A549 (cell line): ENCODE data around the gene GFER. TPM values are rescaled to one million over a fixed set of nuclear protein-coding genes. Genes with fewer than 3 reads are reported as not detected.
A peak's percentile ranks its signal among the peaks of the same experiment; 100 is the strongest.

Source experiments
- ATAC-seq, 2 experiments: fragments of 200-7000 bp in 1 of 2; fragments of >200 bp in 1 of 2; cut with Nextera tagmentation in 1 of 2; cut with Tn5 transposase in 1 of 2; 3 replicates each; pipeline versions ENCODE4 v1.8.0 to v1.9.1; 2018 to 2020; ENCODE audit warnings: mild to moderate bottlenecking in 1 of 2, moderate library complexity in 1 of 2
- CTCF ChIA-PET: fragments of 300-600 bp; sonication (Branson Sonifier 250); formaldehyde crosslinking; extraction: SDS; loops from one replicate; lab custom pipeline; 2021; ENCODE audit warnings: antibody characterized with exemption, inconsistent platforms; lab: Yijun Ruan, JAX
- POLR2A ChIA-PET: fragments of 350-600 bp; formaldehyde crosslinking; extraction: SDS; loops from one replicate; lab custom pipeline; 2021; ENCODE audit warnings: antibody characterized with exemption, inconsistent platforms; lab: Yijun Ruan, JAX
- DNase-seq, 2 experiments: peaks; one replicate each; pipeline versions ENCODE4 v3.0.0 to v3.0.0-alpha.2; 2011 to 2016; ENCODE audit warnings: low read depth in 1 of 2, low spot score in 1 of 2
- FAIRE-seq: peaks from 2 replicates; lab custom pipeline; 2011; peaks lifted over from hg19 to GRCh38; lab: Jason Lieb, UNC
- H3K27ac ChIP-seq, 2 experiments: fragments of >200 bp; sonication (Bioruptor Twin); formaldehyde crosslinking; 3 replicates each; pipeline ENCODE4 v1.5.1; 2016 to 2017
- H3K4me1 ChIP-seq: fragments of >200 bp; sonication (Bioruptor Twin); formaldehyde crosslinking; 3 replicates; pipeline ENCODE4 v1.6.1; 2016
- H3K4me2 ChIP-seq: fragments of >200 bp; sonication (Bioruptor Twin); formaldehyde crosslinking; 3 replicates; pipeline ENCODE4 v1.6.1; 2016
- H3K4me3 ChIP-seq: fragments of >200 bp; sonication (Bioruptor Twin); formaldehyde crosslinking; 3 replicates; pipeline ENCODE4 v1.5.1; 2016
- H3K9me3 ChIP-seq: fragments of >200 bp; sonication (Bioruptor Twin); formaldehyde crosslinking; 3 replicates; pipeline ENCODE4 v1.6.1; 2016
- BHLHE40 ChIP-seq: IDR thresholded peaks from 2 replicates; pipeline ENCODE4 v1.6.1; 2012; ENCODE audit warnings: low read depth, low read length, inconsistent platforms
- CBX8 ChIP-seq: fragments of 200-600 bp; sonication (generic); IDR thresholded peaks from 2 replicates; pipeline ENCODE4 v1.6.1; 2016
- CEBPB ChIP-seq, 2 experiments: fragments of >200 bp in 1 of 2; sonication (Bioruptor Twin) in 1 of 2; formaldehyde crosslinking in 1 of 2; IDR thresholded peaks; 2 replicates each; pipeline ENCODE4 v1.6.1; 2012 to 2016
- HEYL ChIP-seq: fragments of 250-450 bp; sonication (Bioruptor Pico); IDR thresholded peaks from 2 replicates; pipeline ENCODE4 v1.8.0; 2021; ENCODE audit warnings: mild to moderate bottlenecking, moderate library complexity
- MAFK ChIP-seq: fragments of 450-650 bp; IDR thresholded peaks from 2 replicates; pipeline ENCODE4 v1.6.1; 2014; ENCODE audit not compliant: partially characterized antibody
- POLR2AphosphoS2 ChIP-seq: conservative IDR thresholded peaks from 2 replicates; pipeline ENCODE4 v1.6.1; 2012; ENCODE audit warnings: low read length, improper control_type of control experiment, inconsistent platforms
- RAD21 ChIP-seq, 2 experiments: fragments of >200 bp in 1 of 2; sonication (Bioruptor Twin) in 1 of 2; formaldehyde crosslinking in 1 of 2; IDR thresholded peaks in 1 of 2; conservative IDR thresholded peaks in 1 of 2; 2 replicates in 1 of 2; 3 replicates in 1 of 2; pipeline ENCODE4 v1.6.1; 2012 to 2018; ENCODE audit warnings: inconsistent platforms in 1 of 2
- RFX5 ChIP-seq: fragments of 450-650 bp; IDR thresholded peaks from 2 replicates; pipeline ENCODE4 v1.7.1; 2014; ENCODE audit warnings: antibody characterized with exemption, mild to moderate bottlenecking, moderate library complexity
- RNF2 ChIP-seq: fragments of 200-600 bp; sonication (generic); IDR thresholded peaks from 2 replicates; pipeline ENCODE4 v1.6.1; 2016; ENCODE audit warnings: low read depth, mild to moderate bottlenecking, antibody characterized with exemption, moderate library complexity, borderline replicate concordance
- TFCP2L1 ChIP-seq: fragments of 250-450 bp; sonication (Bioruptor Pico); IDR thresholded peaks from 2 replicates; pipeline ENCODE4 v1.5.0; 2021; ENCODE audit warnings: mild to moderate bottlenecking
- TP53 ChIP-seq: fragments of 250-450 bp; sonication (Bioruptor Pico); IDR thresholded peaks from 2 replicates; pipeline ENCODE4 v1.5.0; 2021; ENCODE audit warnings: mild to moderate bottlenecking, moderate library complexity
- ZC3H11A ChIP-seq: fragments of 450-650 bp; IDR thresholded peaks from 2 replicates; pipeline ENCODE4 v1.6.1; 2014; ENCODE audit warnings: antibody characterized with exemption, mild to moderate bottlenecking
- ZNF302 ChIP-seq: fragments of 250-450 bp; sonication (Bioruptor Pico); IDR thresholded peaks from 2 replicates; pipeline ENCODE4 v1.9.0; 2021; ENCODE audit warnings: inconsistent platforms, mild to moderate bottlenecking, moderate library complexity
- WGBS: methylation state at CpG from one replicate; pipeline ENCODE4 v1.1.6; 2017; ENCODE audit errors: missing lambda C conversion rate; 5-methylcytosine and 5-hydroxymethylcytosine counted together
- polyA plus RNA-seq, 4 experiments: library from polyadenylated mRNA; depleted of rRNA in 3 of 4; stranded (reverse); fragments of >200 nt; fragmentation: RNase III in 1 of 4; extraction: RNeasy Plus Mini Kit Qiagen cat#74134 plus additional on column Dnase treatment in 1 of 4; gene quantifications; 2 replicates in 3 of 4; 3 replicates in 1 of 4; pipeline ENCODE4 v1.2.3, GENCODE V29; 2011 to 2017
- TF ChIP-seq, protein P1 (sequence below): fragments of 200-600 bp; sonication (generic); IDR thresholded peaks from 2 replicates; pipeline ENCODE4 v1.6.1; 2016; ENCODE audit warnings: antibody characterized with exemption, mild to moderate bottlenecking, moderate library complexity
- TF ChIP-seq, protein P2 (sequence below): fragments of >200 bp; sonication (Bioruptor Twin); formaldehyde crosslinking; IDR thresholded peaks from 3 replicates; pipeline ENCODE4 v1.5.1; 2016
- TF ChIP-seq, protein P3 (sequence below): fragments of 250-450 bp; sonication (Bioruptor Pico); IDR thresholded peaks from 2 replicates; pipeline ENCODE4 v1.5.0; 2021; ENCODE audit warnings: mild to moderate bottlenecking, moderate library complexity, borderline replicate concordance
- TF ChIP-seq, protein P4 (sequence below): IDR thresholded peaks from 2 replicates; pipeline ENCODE4 v1.6.1; 2012
- TF ChIP-seq, protein P5 (sequence below): IDR thresholded peaks from 2 replicates; pipeline ENCODE4 v1.6.1; 2012

Gene GFER
- polyA plus RNA-seq, 2 of the 4 experiments (the other 2 are of a cell fraction) = 12.9 to 33.9 TPM

DNA sequence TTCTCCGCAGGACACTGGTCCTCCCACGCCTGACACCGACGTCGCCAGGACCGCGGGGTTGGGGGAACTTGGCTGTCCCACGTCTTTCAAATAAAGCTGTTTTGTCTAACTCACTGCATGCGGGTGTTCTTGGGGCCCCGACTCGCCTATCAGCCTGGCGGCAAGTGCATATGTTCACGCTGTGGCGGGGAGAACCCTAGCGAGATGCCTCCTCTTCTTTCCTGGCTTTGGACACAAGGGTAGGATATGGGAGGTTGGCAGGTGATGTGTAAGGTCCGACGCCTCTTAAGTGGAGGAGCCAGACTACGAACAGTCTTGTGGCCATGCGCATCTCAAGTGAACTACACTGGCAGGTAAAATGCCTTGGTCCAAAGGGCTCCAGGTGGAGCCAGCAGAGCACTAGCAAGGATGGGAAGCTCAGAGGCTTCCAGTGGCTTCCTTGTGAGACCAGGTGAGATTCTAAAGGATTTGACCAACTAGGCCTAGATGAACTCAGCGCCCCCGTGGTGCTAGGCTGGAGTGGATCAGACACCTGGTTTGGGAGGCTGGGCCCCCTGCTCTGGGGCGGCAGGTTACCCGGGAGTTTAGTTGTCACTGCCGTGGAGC, 18.5 kb upstream of the GFER start:
- no peak for DNase-seq

More for the DNA sequence above, 18.5 kb upstream of the GFER start:
- Histone ChIP-seq H3K9me3 (no peaks in the 10 kb centered on the region), H3K4me1 (peaks cover 31% of the 10 kb centered on the region), H3K4me2 (peak overlapping the region; percentile 93), H3K4me3 (peak overlapping the region; percentile 88), H3K27ac (peak overlapping the region; percentile 92 to 100)
- ChIA-PET POLR2A (interaction anchor here (0.7 to 2.2 kb wide), 20 partner anchors 10 to 190 kb away, joined by 3 to 50 read pairs (median 6); partner anchors contain the start of genes FAHD1, GFER, HAGH and MSRB1), CTCF (interaction anchor here (0.8 to 3.0 kb wide), 9 partner anchors 13 to 176 kb away, joined by 3 to 11 read pairs (median 4); partner anchors contain the start of gene GFER)
- no peak for FAIRE-seq
- TF ChIP-seq, protein P1, sequence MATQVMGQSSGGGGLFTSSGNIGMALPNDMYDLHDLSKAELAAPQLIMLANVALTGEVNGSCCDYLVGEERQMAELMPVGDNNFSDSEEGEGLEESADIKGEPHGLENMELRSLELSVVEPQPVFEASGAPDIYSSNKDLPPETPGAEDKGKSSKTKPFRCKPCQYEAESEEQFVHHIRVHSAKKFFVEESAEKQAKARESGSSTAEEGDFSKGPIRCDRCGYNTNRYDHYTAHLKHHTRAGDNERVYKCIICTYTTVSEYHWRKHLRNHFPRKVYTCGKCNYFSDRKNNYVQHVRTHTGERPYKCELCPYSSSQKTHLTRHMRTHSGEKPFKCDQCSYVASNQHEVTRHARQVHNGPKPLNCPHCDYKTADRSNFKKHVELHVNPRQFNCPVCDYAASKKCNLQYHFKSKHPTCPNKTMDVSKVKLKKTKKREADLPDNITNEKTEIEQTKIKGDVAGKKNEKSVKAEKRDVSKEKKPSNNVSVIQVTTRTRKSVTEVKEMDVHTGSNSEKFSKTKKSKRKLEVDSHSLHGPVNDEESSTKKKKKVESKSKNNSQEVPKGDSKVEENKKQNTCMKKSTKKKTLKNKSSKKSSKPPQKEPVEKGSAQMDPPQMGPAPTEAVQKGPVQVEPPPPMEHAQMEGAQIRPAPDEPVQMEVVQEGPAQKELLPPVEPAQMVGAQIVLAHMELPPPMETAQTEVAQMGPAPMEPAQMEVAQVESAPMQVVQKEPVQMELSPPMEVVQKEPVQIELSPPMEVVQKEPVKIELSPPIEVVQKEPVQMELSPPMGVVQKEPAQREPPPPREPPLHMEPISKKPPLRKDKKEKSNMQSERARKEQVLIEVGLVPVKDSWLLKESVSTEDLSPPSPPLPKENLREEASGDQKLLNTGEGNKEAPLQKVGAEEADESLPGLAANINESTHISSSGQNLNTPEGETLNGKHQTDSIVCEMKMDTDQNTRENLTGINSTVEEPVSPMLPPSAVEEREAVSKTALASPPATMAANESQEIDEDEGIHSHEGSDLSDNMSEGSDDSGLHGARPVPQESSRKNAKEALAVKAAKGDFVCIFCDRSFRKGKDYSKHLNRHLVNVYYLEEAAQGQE = no peak
- TF ChIP-seq, protein P2, sequence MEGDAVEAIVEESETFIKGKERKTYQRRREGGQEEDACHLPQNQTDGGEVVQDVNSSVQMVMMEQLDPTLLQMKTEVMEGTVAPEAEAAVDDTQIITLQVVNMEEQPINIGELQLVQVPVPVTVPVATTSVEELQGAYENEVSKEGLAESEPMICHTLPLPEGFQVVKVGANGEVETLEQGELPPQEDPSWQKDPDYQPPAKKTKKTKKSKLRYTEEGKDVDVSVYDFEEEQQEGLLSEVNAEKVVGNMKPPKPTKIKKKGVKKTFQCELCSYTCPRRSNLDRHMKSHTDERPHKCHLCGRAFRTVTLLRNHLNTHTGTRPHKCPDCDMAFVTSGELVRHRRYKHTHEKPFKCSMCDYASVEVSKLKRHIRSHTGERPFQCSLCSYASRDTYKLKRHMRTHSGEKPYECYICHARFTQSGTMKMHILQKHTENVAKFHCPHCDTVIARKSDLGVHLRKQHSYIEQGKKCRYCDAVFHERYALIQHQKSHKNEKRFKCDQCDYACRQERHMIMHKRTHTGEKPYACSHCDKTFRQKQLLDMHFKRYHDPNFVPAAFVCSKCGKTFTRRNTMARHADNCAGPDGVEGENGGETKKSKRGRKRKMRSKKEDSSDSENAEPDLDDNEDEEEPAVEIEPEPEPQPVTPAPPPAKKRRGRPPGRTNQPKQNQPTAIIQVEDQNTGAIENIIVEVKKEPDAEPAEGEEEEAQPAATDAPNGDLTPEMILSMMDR = no peak
- TF ChIP-seq CEBPB (IDR thresholded peaks at IDR 0.05) (no peak), ZNF302 (no peak), TP53 (no peak), BHLHE40 (no peak), TFCP2L1 (CRISPR knock-in tag) (no peak), POLR2AphosphoS2 (no peak), RAD21 (conservative IDR thresholded peaks at IDR 0.05 in 1 of 2, IDR thresholded peaks at IDR 0.05 in 1 of 2) (no peak), RNF2 (no peak), ZC3H11A (no peak), MAFK (no peak), RFX5 (no peak), HEYL (CRISPR knock-in tag) (no peak), CBX8 (no peak)
- TF ChIP-seq, protein P3, sequence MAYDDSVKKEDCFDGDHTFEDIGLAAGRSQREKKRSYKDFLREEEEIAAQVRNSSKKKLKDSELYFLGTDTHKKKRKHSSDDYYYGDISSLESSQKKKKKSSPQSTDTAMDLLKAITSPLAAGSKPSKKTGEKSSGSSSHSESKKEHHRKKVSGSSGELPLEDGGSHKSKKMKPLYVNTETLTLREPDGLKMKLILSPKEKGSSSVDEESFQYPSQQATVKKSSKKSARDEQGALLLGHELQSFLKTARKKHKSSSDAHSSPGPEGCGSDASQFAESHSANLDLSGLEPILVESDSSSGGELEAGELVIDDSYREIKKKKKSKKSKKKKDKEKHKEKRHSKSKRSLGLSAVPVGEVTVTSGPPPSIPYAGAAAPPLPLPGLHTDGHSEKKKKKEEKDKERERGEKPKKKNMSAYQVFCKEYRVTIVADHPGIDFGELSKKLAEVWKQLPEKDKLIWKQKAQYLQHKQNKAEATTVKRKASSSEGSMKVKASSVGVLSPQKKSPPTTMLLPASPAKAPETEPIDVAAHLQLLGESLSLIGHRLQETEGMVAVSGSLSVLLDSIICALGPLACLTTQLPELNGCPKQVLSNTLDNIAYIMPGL (CRISPR knock-in tag) = no peak
- TF ChIP-seq, protein P4, sequence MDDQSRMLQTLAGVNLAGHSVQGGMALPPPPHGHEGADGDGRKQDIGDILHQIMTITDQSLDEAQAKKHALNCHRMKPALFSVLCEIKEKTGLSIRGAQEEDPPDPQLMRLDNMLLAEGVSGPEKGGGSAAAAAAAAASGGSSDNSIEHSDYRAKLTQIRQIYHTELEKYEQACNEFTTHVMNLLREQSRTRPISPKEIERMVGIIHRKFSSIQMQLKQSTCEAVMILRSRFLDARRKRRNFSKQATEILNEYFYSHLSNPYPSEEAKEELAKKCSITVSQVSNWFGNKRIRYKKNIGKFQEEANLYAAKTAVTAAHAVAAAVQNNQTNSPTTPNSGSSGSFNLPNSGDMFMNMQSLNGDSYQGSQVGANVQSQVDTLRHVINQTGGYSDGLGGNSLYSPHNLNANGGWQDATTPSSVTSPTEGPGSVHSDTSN = no peak
- TF ChIP-seq, protein P5, sequence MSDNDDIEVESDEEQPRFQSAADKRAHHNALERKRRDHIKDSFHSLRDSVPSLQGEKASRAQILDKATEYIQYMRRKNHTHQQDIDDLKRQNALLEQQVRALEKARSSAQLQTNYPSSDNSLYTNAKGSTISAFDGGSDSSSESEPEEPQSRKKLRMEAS = no peak
- no peak for ATAC-seq
- WGBS = 11% methylated on average over 20 of the region's 24 CpGs
